Fibroblast of peridontal ligament (primary cell): ENCODE data around the gene S100PBP.

Experiments
- DNase-seq: peaks from one replicate; pipeline ENCODE4 v3.0.0-alpha.2; 2010; ENCODE audit errors: extremely low read depth

S100PBP gene

GRCh38 chr1:32886828-32887414 lies 69.5 kb downstream of the S100PBP start:
- no peak for DNase-seq

GRCh38 chr1:32887623-32888022 lies 70.2 kb downstream of the S100PBP start:
- no peak for DNase-seq

GRCh38 chr1:32888134-32888533 lies 70.7 kb downstream of the S100PBP start:
- DNase-seq: no peak

GRCh38 chr1:32888677-32889420 lies 71.4 kb downstream of the S100PBP start:
- no peak for DNase-seq

GRCh38 chr1:32889731-32890278 lies 72.4 kb downstream of the S100PBP start:
- DNase-seq: no peak

GRCh38 chr1:32890516-32891240 lies 73.2 kb downstream of the S100PBP start:
- no peak for DNase-seq

- no peak for DNase-seq
Measured at GRCh38 chr1:32891241-32891570, 73.8 kb downstream of the S100PBP start.

GRCh38 chr1:32891630-32892029 lies 74.2 kb downstream of the S100PBP start:
- DNase-seq: no peak

GRCh38 chr1:32892368-32893197 lies 75.1 kb downstream of the S100PBP start:
- DNase-seq: no peak

GRCh38 chr1:32893198-32894018 lies 76.0 kb downstream of the S100PBP start:
- DNase-seq: no peak

GRCh38 chr1:32894019-32894600 lies 76.7 kb downstream of the S100PBP start:
- no peak for DNase-seq

- DNase-seq: no peak
Measured at GRCh38 chr1:32894681-32895080, 77.2 kb downstream of the S100PBP start.

- DNase-seq: no peak
Measured at GRCh38 chr1:32895325-32896215, 78.1 kb downstream of the S100PBP start.

- DNase-seq: no peak
Measured at GRCh38 chr1:32896451-32896850, 79.0 kb downstream of the S100PBP start.

GRCh38 chr1:32897082-32898049 lies 79.9 kb downstream of the S100PBP start:
- DNase-seq: no peak

GRCh38 chr1:32898056-32898455 lies 80.6 kb downstream of the S100PBP start:
- DNase-seq: no peak

GRCh38 chr1:32898958-32899357 lies 81.5 kb downstream of the S100PBP start:
- DNase-seq: no peak

GRCh38 chr1:32899586-32900296 lies 82.3 kb downstream of the S100PBP start:
- no peak for DNase-seq
